ENCODE measurements around the gene ERVFRD-1.

Gene ERVFRD-1

GRCh38 chr6:11093626-11094410, 17.7 kb downstream of the ERVFRD-1 start, which contains the start of gene SMIM13:
SMIM13 (plus strand) TSS chr6:11093834; CDS start chr6:11094314, 480 bp downstream.
- H3K9me3 ChIP-seq (ENCODE audit: control insufficient read depth, insufficient read depth, low read depth, low read length), result no peaks in the 10 kb centered on the region
- peaks cover 0 to 6% of the 10 kb centered on the region in 2 experiments; a peak in 2 of 3 replicates for H3K36me3 ChIP-seq (ENCODE audit: control insufficient read depth in 2 of 2, insufficient read depth in 1 of 2, low read length in 2 of 2)
- CTCF ChIA-PET, result interaction anchor here (0.6 to 1.5 kb wide), 10 partner anchors 12 to 712 kb away, joined by 3 to 4 read pairs (median 3); no protein-coding TSS in a partner anchor
- peak within 1 kb of the TSS; percentile 98 for H3K4me3 ChIP-seq (ENCODE audit: low read depth, low read length)
- H3K27ac ChIP-seq (ENCODE audit: extremely low read depth, low read depth, low read length), result peak within 1 kb of the TSS; percentile 92
- H3K4me1 ChIP-seq (ENCODE audit: control insufficient read depth, insufficient read depth, low read length), result peaks cover 4% of the 10 kb centered on the region; the same call in 1 of the 2 replicates
- POLR2A ChIA-PET, result interaction anchor here (0.6 to 1.8 kb wide), 14 partner anchors 9 to 1133 kb away, joined by 3 to 11 read pairs (median 4); partner anchors contain the start of gene NEDD9
- no peak for TF ChIP-seq ZNF138 (tag by site-specific recombination; IDR thresholded peaks at IDR 0.05; ENCODE audit: borderline replicate concordance)
- peak; percentile 85 for TF ChIP-seq ZBTB7A (tag by site-specific recombination; IDR thresholded peaks at IDR 0.05; ENCODE audit: low read depth)
- peak; percentile 89 for TF ChIP-seq ZIC2 (tag by site-specific recombination; IDR thresholded peaks at IDR 0.05)
- TF ChIP-seq IKZF3 (tag by site-specific recombination; IDR thresholded peaks at IDR 0.05), result peak; percentile 39; the same call in 1 of the 2 replicates
- TF ChIP-seq ZNF214 (tag by site-specific recombination; IDR thresholded peaks at IDR 0.05; ENCODE audit: borderline replicate concordance), result no peak
- TF ChIP-seq ZNF704 (tag by site-specific recombination; IDR thresholded peaks at IDR 0.05), result no peak
- TF ChIP-seq ZNF544 (tag by site-specific recombination; IDR thresholded peaks at IDR 0.05), result no peak
- no peak for TF ChIP-seq ZNF792 (tag by site-specific recombination; IDR thresholded peaks at IDR 0.05)
- no peak for TF ChIP-seq MYNN (tag by site-specific recombination; IDR thresholded peaks at IDR 0.05; ENCODE audit: borderline replicate concordance)
- peak; percentile 58 for TF ChIP-seq PBX3 (CRISPR knock-in tag; IDR thresholded peaks at IDR 0.05)
- no peak for TF ChIP-seq ZNF132 (tag by site-specific recombination; IDR thresholded peaks at IDR 0.05; ENCODE audit: borderline replicate concordance)
- no peak; the same call in 1 of the 2 replicates for TF ChIP-seq KLF16 (tag by site-specific recombination; IDR thresholded peaks at IDR 0.05)
- TF ChIP-seq KLF7 (tag by site-specific recombination; IDR thresholded peaks at IDR 0.05; ENCODE audit: borderline replicate concordance), result peak; percentile 92
- TF ChIP-seq ZNF350 (tag by site-specific recombination; IDR thresholded peaks at IDR 0.05), result no peak
- TF ChIP-seq ZNF529 (tag by site-specific recombination; IDR thresholded peaks at IDR 0.05; ENCODE audit: insufficient replicate concordance), result no peak
- no peak for TF ChIP-seq ZNF23 (tag by site-specific recombination; IDR thresholded peaks at IDR 0.05; ENCODE audit: borderline replicate concordance)
- TF ChIP-seq ZFHX2 (tag by site-specific recombination; conservative IDR thresholded peaks at IDR 0.05), result peak; percentile 80
- TF ChIP-seq GLI2 (tag by site-specific recombination; IDR thresholded peaks at IDR 0.05; ENCODE audit: borderline replicate concordance, low read depth), result no peak
- no peak for TF ChIP-seq ZNF624 (tag by site-specific recombination; IDR thresholded peaks at IDR 0.05)
- peak; percentile 82 for TF ChIP-seq YY1 (tag by site-specific recombination; IDR thresholded peaks at IDR 0.05)
- TF ChIP-seq ZNF747 (tag by site-specific recombination; IDR thresholded peaks at IDR 0.05), result no peak
- no peak for TF ChIP-seq ZNF133 (tag by site-specific recombination; IDR thresholded peaks at IDR 0.05)
- TF ChIP-seq KLF17 (tag by site-specific recombination; IDR thresholded peaks at IDR 0.05), result peak; percentile 88
- TF ChIP-seq ZNF202 (tag by site-specific recombination; IDR thresholded peaks at IDR 0.05; ENCODE audit: borderline replicate concordance), result no peak
- TF ChIP-seq ZNF558 (tag by site-specific recombination; IDR thresholded peaks at IDR 0.05), result no peak
- no peak for TF ChIP-seq SCRT2 (tag by site-specific recombination; IDR thresholded peaks at IDR 0.05)
- TF ChIP-seq ZBTB21 (tag by site-specific recombination; IDR thresholded peaks at IDR 0.05), result no peak
- TF ChIP-seq ZNF239 (tag by site-specific recombination; IDR thresholded peaks at IDR 0.05), result no peak
- no peak for TF ChIP-seq ZNF510 (tag by site-specific recombination; IDR thresholded peaks at IDR 0.05; ENCODE audit: insufficient replicate concordance)
- no peak for TF ChIP-seq ZNF585B (tag by site-specific recombination; IDR thresholded peaks at IDR 0.05)
- TF ChIP-seq OSR2 (tag by site-specific recombination; IDR thresholded peaks at IDR 0.05), result no peak; the same call in 1 of the 2 replicates
- no peak for TF ChIP-seq ZNF155 (tag by site-specific recombination; IDR thresholded peaks at IDR 0.05)
- TF ChIP-seq ZBTB48 (tag by site-specific recombination; IDR thresholded peaks at IDR 0.05), result peak; percentile 90
- no peak for TF ChIP-seq ZNF670 (tag by site-specific recombination; IDR thresholded peaks at IDR 0.05; ENCODE audit: low read depth)
- peak; percentile 50; the same call in 1 of the 2 replicates for TF ChIP-seq KLF10 (tag by site-specific recombination; IDR thresholded peaks at IDR 0.05)
- TF ChIP-seq ZNF660 (tag by site-specific recombination; IDR thresholded peaks at IDR 0.05), result peak; percentile 72
- TF ChIP-seq KLF1 (tag by site-specific recombination; IDR thresholded peaks at IDR 0.05), result peak; percentile 75
